K562 (cell line): ENCODE measurements around the gene OR11A1. TPM values are rescaled to one million over a fixed set of nuclear protein-coding genes. Genes with fewer than 3 reads are reported as not detected.
A peak's percentile ranks its signal among the peaks of the same experiment; 100 is the strongest.

Experiments used
- ATAC-seq: fragments of 200-7000 bp; cut with Tn5 transposase; 3 replicates; pipeline ENCODE4 v1.9.1; 2020; ENCODE audit warnings: moderate library complexity
- BruUV-seq: library from RNA; stranded (reverse); fragments of 400-500 nt; replicated peaks from 2 replicates; lab custom pipeline; 2021; lab: Mats Ljungman, UMichigan
- CTCF ChIA-PET: fragments of 300-600 bp; formaldehyde crosslinking; extraction: SDS; loops from one replicate; lab custom pipeline; 2021; ENCODE audit warnings: low intra/inter-chr PET ratio; lab: Yijun Ruan, JAX
- POLR2A ChIA-PET: fragments of 300-600, 350-650 bp; sonication (Branson Sonifier 250); formaldehyde crosslinking; extraction: SDS; loops from one replicate; lab custom pipeline; 2021; ENCODE audit warnings: antibody characterized with exemption, inconsistent platforms; lab: Yijun Ruan, JAX
- DNase-seq, 4 experiments: peaks; one replicate each; pipeline versions ENCODE4 v3.0.0 to v3.0.0-alpha.2; 2011 to 2018; ENCODE audit warnings: low spot score in 3 of 4, mixed read lengths in 3 of 4; ENCODE audit errors: extremely low read depth in 1 of 4
- FAIRE-seq: peaks from 2 replicates; lab custom pipeline; 2011; peaks lifted over from hg19 to GRCh38; lab: Jason Lieb, UNC
- H2AFZ ChIP-seq: 2 replicates; pipeline ENCODE4 v1.6.0; 2011; ENCODE audit warnings: low read depth, low read length, control low read depth, inconsistent platforms
- H3K27ac ChIP-seq: fragments of 200-600 bp; 3 replicates; pipeline ENCODE4 v1.8.0; 2011; ENCODE audit warnings: low read depth, mild to moderate bottlenecking, control low read depth, inconsistent platforms, low read length, moderate library complexity, mixed read lengths; ENCODE audit errors: extremely low read depth
- H3K27me3 ChIP-seq, 2 experiments: fragments of 300-600 bp in 1 of 2; 2 replicates in 1 of 2; 3 replicates in 1 of 2; pipeline versions ENCODE4 v1.6.0 to v1.8.0; 2011; ENCODE audit warnings: inconsistent platforms in 2 of 2, low read length in 2 of 2, mild to moderate bottlenecking in 1 of 2, mixed read lengths in 1 of 2, moderate library complexity in 1 of 2; ENCODE audit not compliant: control insufficient read depth in 2 of 2, insufficient read depth in 2 of 2
- H3K36me3 ChIP-seq: fragments of 300-600 bp; 3 replicates; pipeline ENCODE4 v1.8.0; 2011; ENCODE audit warnings: mild to moderate bottlenecking, low read length, inconsistent platforms; ENCODE audit not compliant: control insufficient read depth, insufficient read depth
- H3K4me1 ChIP-seq, 2 experiments: fragments of 200-600 bp in 1 of 2; replicated peaks in 1 of 2; 2 replicates in 1 of 2; 3 replicates in 1 of 2; pipeline versions ENCODE4 v1.5.1 to v1.8.0; 2011; ENCODE audit warnings: inconsistent platforms in 2 of 2, low read length in 2 of 2, mild to moderate bottlenecking in 1 of 2, mixed read lengths in 1 of 2, moderate library complexity in 1 of 2; ENCODE audit not compliant: control insufficient read depth in 2 of 2, insufficient read depth in 2 of 2
- H3K4me2 ChIP-seq: 2 replicates; pipeline ENCODE4 v1.6.1; 2011; ENCODE audit warnings: low read length, control low read depth, inconsistent platforms, mixed read lengths; ENCODE audit not compliant: insufficient read depth
- H3K4me3 ChIP-seq: fragments of 200-600 bp; sonication (generic), shearing (Covaris generic); 2 replicates; pipeline ENCODE4 v1.5.1; 2016; ENCODE audit warnings: control low read depth, inconsistent platforms
- H3K79me2 ChIP-seq: fragments of 200-600 bp; 3 replicates; pipeline ENCODE4 v1.8.0; 2011; ENCODE audit warnings: low read length, inconsistent platforms; ENCODE audit not compliant: control insufficient read depth, insufficient read depth
- H3K9ac ChIP-seq, 2 experiments: 2 replicates each; pipeline versions ENCODE4 v1.6.0 to v1.6.1; 2011; ENCODE audit warnings: low read depth in 2 of 2, low read length in 2 of 2, control low read depth in 1 of 2, inconsistent platforms in 1 of 2, mild to moderate bottlenecking in 1 of 2, mixed read lengths in 1 of 2; ENCODE audit not compliant: insufficient read depth in 1 of 2
- H3K9me1 ChIP-seq: one replicate; pipeline ENCODE4 v1.6.0; 2011; ENCODE audit warnings: inconsistent platforms, mild to moderate bottlenecking, low read length, moderate library complexity; ENCODE audit not compliant: control insufficient read depth, insufficient read depth
- H3K9me3 ChIP-seq: replicated peaks from 2 replicates; pipeline ENCODE4 v1.5.1; 2011; ENCODE audit warnings: low read depth, low read length, inconsistent platforms; ENCODE audit not compliant: control insufficient read depth, insufficient read depth
- H4K20me1 ChIP-seq: replicated peaks from 2 replicates; pipeline ENCODE4 v1.6.1; 2011; ENCODE audit warnings: low read length, inconsistent platforms, mixed read lengths; ENCODE audit not compliant: control insufficient read depth, insufficient read depth
- ARID3B ChIP-seq: fragments of 250-450 bp; sonication (Bioruptor Pico); IDR thresholded peaks from 2 replicates; pipeline ENCODE4 v1.4.0; 2020; ENCODE audit warnings: borderline replicate concordance
- ATF1 ChIP-seq, 2 experiments: fragments of 450-650 bp in 1 of 2; IDR thresholded peaks; 2 replicates each; pipeline ENCODE4 v1.6.1; 2016; ENCODE audit warnings: missing compliant biosample characterization in 1 of 2, missing genetic modification characterization in 1 of 2
- ATF3 ChIP-seq, 2 experiments: fragments of 450-650 bp in 1 of 2; sonication (generic) in 1 of 2; formaldehyde crosslinking in 1 of 2; IDR thresholded peaks in 1 of 2; conservative IDR thresholded peaks in 1 of 2; 2 replicates each; pipeline versions ENCODE4 v1.6.1 to v1.8.1; 2016 to 2023; ENCODE audit warnings: mild to moderate bottlenecking in 2 of 2, moderate library complexity in 2 of 2, inconsistent platforms in 1 of 2, missing genetic modification reagents in 1 of 2
- CBX8 ChIP-seq: fragments of 200-600 bp; sonication (generic); IDR thresholded peaks from 2 replicates; pipeline ENCODE4 v1.6.1; 2012; ENCODE audit warnings: borderline replicate concordance, mixed run types, low read depth, mild to moderate bottlenecking, moderate library complexity, mixed read lengths, low read length, control low read depth, inconsistent platforms; ENCODE audit not compliant: poor library complexity, severe bottlenecking; ENCODE audit errors: extremely low read depth
- CREM ChIP-seq: IDR thresholded peaks from 2 replicates; pipeline ENCODE4 v1.6.1; 2014; ENCODE audit warnings: antibody characterized with exemption, low read depth
- CTCF ChIP-seq, 3 experiments: IDR thresholded peaks in 2 of 3; conservative IDR thresholded peaks in 1 of 3; 2 replicates each; pipeline ENCODE4 v1.5.1; 2011 to 2012; ENCODE audit warnings: low read length in 3 of 3, mild to moderate bottlenecking in 3 of 3, control low read depth in 2 of 3, improper control_type of control experiment in 1 of 3, inconsistent platforms in 1 of 3, low read depth in 1 of 3, mixed read lengths in 1 of 3, moderate library complexity in 1 of 3; ENCODE audit not compliant: insufficient read depth in 2 of 3
- POLR3A ChIP-seq: IDR thresholded peaks from 2 replicates; pipeline ENCODE4 v1.6.1; 2011; ENCODE audit warnings: borderline replicate concordance, mild to moderate bottlenecking, moderate library complexity; ENCODE audit not compliant: insufficient read length, insufficient read depth; ENCODE audit errors: extremely low read depth
- RAD21 ChIP-seq, 2 experiments: fragments of 250-450 bp in 1 of 2; fragments of 450-650 bp in 1 of 2; sonication (Bioruptor Pico) in 1 of 2; formaldehyde crosslinking in 1 of 2; IDR thresholded peaks in 1 of 2; conservative IDR thresholded peaks in 1 of 2; 2 replicates each; pipeline versions ENCODE4 v1.4.0 to v1.8.0; 2020 to 2022; ENCODE audit warnings: mild to moderate bottlenecking in 2 of 2, moderate library complexity in 1 of 2
- RNF2 ChIP-seq: sonication (generic); IDR thresholded peaks from 2 replicates; pipeline ENCODE4 v1.6.1; 2016
- ZFP36 ChIP-seq: fragments of 150-350 bp; IDR thresholded peaks from 2 replicates; pipeline ENCODE4 v1.6.1; 2018; ENCODE audit warnings: low read length, low read depth; ENCODE audit not compliant: partially characterized antibody
- ZKSCAN8 ChIP-seq: fragments of 200-800 bp; sonication (Bioruptor generic); IDR thresholded peaks from 2 replicates; pipeline ENCODE4 v1.6.1; 2016; ENCODE audit warnings: missing genetic modification characterization, missing compliant biosample characterization
- ZNF695 ChIP-seq: fragments of 450-650 bp; formaldehyde crosslinking; IDR thresholded peaks from 2 replicates; pipeline ENCODE4 v1.4.0; 2020; ENCODE audit warnings: mild to moderate bottlenecking, moderate library complexity
- ZNF699 ChIP-seq: fragments of 250-450 bp; sonication (Bioruptor Pico); IDR thresholded peaks from 2 replicates; pipeline ENCODE4 v1.8.0; 2021; ENCODE audit warnings: mild to moderate bottlenecking, moderate library complexity; ENCODE audit not compliant: insufficient replicate concordance
- in situ Hi-C: fragments of 300-500 bp; cut with MboI; formaldehyde crosslinking; loops from 4 replicates; pipeline ENCODE4 v1.15.0; 2018; ENCODE audit warnings: inconsistent platforms, mixed read lengths
- intact Hi-C: fragments of 100-400 bp; cut with micrococcal nuclease; formaldehyde crosslinking; loops from 2 replicates; pipeline ENCODE4 v1.14.2; 2022
- polyA plus RNA-seq, 8 experiments: library from polyadenylated mRNA; depleted of rRNA in 4 of 8; stranded (reverse) in 5 of 8; unstranded in 3 of 8; fragments of >200 nt; fragmentation: Nextera tagmentation in 2 of 8; fragmentation: Illumina TruSeq in 1 of 8; extraction: Ambion mirVana in 2 of 8; extraction: Trizol in 1 of 8; gene quantifications; 2 replicates each; pipeline versions ENCODE4 v1.2.1 to v1.2.3, GENCODE V29; 2011 to 2014; ENCODE audit warnings: inconsistent platforms in 1 of 8, missing spikeins in 1 of 8
- total RNA-seq, 7 experiments: library from RNA; depleted of rRNA in 6 of 7; stranded (reverse); fragments of >200 nt in 6 of 7; fragmentation: Illumina TruSeq in 2 of 7; extraction: Trizol in 2 of 7; gene quantifications; 2 replicates each; pipeline versions ENCODE4 v1.2.1 to v1.2.3, GENCODE V29; 2011 to 2021; ENCODE audit warnings: low replicate concordance in 1 of 7
- TF ChIP-seq, protein P1 (sequence below): fragments of 450-650 bp; IDR thresholded peaks from 2 replicates; pipeline ENCODE4 v1.6.1; 2017; ENCODE audit warnings: mild to moderate bottlenecking, moderate library complexity

OR11A1 gene
- total and polyA plus RNA-seq, 9 of the 15 experiments (the other 6 are each of a cell fraction or from before 2014, with no cell fraction given), result not detected

- TF ChIP-seq, protein P1, sequence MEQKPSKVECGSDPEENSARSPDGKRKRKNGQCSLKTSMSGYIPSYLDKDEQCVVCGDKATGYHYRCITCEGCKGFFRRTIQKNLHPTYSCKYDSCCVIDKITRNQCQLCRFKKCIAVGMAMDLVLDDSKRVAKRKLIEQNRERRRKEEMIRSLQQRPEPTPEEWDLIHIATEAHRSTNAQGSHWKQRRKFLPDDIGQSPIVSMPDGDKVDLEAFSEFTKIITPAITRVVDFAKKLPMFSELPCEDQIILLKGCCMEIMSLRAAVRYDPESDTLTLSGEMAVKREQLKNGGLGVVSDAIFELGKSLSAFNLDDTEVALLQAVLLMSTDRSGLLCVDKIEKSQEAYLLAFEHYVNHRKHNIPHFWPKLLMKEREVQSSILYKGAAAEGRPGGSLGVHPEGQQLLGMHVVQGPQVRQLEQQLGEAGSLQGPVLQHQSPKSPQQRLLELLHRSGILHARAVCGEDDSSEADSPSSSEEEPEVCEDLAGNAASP, result no peak
- TF ChIP-seq, all 486 proteins: peak for 0
Observed at GRCh38 chr6:29388533-29388932, 68.3 kb downstream of the OR11A1 start (continued).

DNA sequence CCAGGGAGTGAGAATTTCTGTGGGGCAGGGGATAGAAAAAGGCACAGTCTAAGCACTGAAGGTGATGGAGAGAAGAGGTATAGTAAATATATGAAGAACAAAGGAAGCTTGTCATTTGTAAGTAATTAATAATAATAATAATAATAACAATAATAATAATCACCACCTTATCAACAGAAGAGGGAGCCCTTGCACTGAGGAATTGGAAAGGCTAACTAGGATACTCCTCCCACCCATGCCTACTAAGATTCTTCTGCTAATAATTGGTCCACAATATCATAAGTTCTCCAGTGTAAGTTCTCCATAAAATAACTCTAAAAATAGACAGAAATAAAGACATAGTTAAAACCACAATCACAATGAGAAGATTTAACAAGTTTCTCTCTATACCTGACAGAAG is 80.9 kb downstream of the OR11A1 start:
- intact Hi-C loops, result loop anchor here (1.0 kb wide), 1 partner anchor 213 kb away; no protein-coding TSS in a partner anchor
- CTCF ChIA-PET, result no interaction called here
- FAIRE-seq, result no peak
- no peak for TF ChIP-seq CREM
- TF ChIP-seq ZNF699 (CRISPR knock-in tag), result no peak
- no peak for TF ChIP-seq CBX8
- no peak for TF ChIP-seq RNF2
- TF ChIP-seq CTCF (IDR thresholded peaks at IDR 0.05 in 2 of 3, conservative IDR thresholded peaks at IDR 0.05 in 1 of 3; ENCODE audit: insufficient read depth in 2 of 3, low read depth in 1 of 3, low read length in 3 of 3), result peak in 2 of 3 experiments; percentile 12 to 24; a peak in 2 of 6 replicates
- TF ChIP-seq ATF1 (CRISPR knock-in tag; IDR thresholded peaks at IDR 0.05), result no peak
- TF ChIP-seq ATF1 (tag; IDR thresholded peaks at IDR 0.05), result no peak
- no peak for TF ChIP-seq POLR3A
- TF ChIP-seq RAD21 (CRISPR knock-in tag; conservative IDR thresholded peaks at IDR 0.05 in 1 of 2, IDR thresholded peaks at IDR 0.05 in 1 of 2), result peak; percentile 32 to 52
- TF ChIP-seq ZKSCAN8 (CRISPR knock-in tag), result no peak
- no peak for TF ChIP-seq ARID3B (CRISPR knock-in tag)
- no peak for TF ChIP-seq ATF3 (IDR thresholded peaks at IDR 0.05)
- TF ChIP-seq ATF3 (CRISPR knock-in tag; conservative IDR thresholded peaks at IDR 0.05), result no peak
- no peak for TF ChIP-seq ZFP36
- TF ChIP-seq ZNF695, result no peak

More for the DNA sequence above, 80.9 kb downstream of the OR11A1 start:
- no peaks in the 10 kb centered on the region for H3K36me3 ChIP-seq
- H3K79me2 ChIP-seq, result no peaks in the 10 kb centered on the region
- no peak overlapping the region for H3K27ac ChIP-seq
- no peaks in the 10 kb centered on the region for H3K9me1 ChIP-seq
- POLR2A ChIA-PET, result no interaction called here
- no peaks in the 10 kb centered on the region for H4K20me1 ChIP-seq
- no peak for ATAC-seq
- H3K4me2 ChIP-seq, result no peak overlapping the region
- BruUV-seq, result no TSS peak
- H2AFZ ChIP-seq, result no peak overlapping the region
- no peaks in the 10 kb centered on the region for H3K9me3 ChIP-seq
- no peak overlapping the region for H3K9ac ChIP-seq
- in situ Hi-C loops, result no loop called here
- peak in 1 of 4 experiments; percentile 5 for DNase-seq
- no peaks in the 10 kb centered on the region for H3K4me1 ChIP-seq
- H3K27me3 ChIP-seq, result peaks cover 2 to 6% of the 10 kb centered on the region in 2 experiments; a peak in 1 of 5 replicates
- H3K4me3 ChIP-seq, result no peak overlapping the region
